OCI-LY7 (cell line): ENCODE data around the gene PXN.

ENCODE experiments used
- EZH2phosphoT487 ChIP-seq: fragments of 200-600 bp; sonication (generic); IDR thresholded peaks from 2 replicates; pipeline ENCODE4 v1.6.1; 2018; ENCODE audit warnings: low read depth, borderline replicate concordance, mild to moderate bottlenecking, mixed run types, antibody characterized with exemption, low read length, moderate library complexity, mixed read lengths
- TF ChIP-seq, protein P1 (sequence below): fragments of 200-600 bp; sonication (generic); conservative IDR thresholded peaks from 2 replicates; pipeline ENCODE4 v1.5.1; 2014; ENCODE audit warnings: mild to moderate bottlenecking, antibody characterized with exemption, low read length, moderate library complexity, mixed read lengths

GRCh38 chr12:120223458-120224303 is 41.8 kb downstream of the PXN start:
- TF ChIP-seq, protein P1, sequence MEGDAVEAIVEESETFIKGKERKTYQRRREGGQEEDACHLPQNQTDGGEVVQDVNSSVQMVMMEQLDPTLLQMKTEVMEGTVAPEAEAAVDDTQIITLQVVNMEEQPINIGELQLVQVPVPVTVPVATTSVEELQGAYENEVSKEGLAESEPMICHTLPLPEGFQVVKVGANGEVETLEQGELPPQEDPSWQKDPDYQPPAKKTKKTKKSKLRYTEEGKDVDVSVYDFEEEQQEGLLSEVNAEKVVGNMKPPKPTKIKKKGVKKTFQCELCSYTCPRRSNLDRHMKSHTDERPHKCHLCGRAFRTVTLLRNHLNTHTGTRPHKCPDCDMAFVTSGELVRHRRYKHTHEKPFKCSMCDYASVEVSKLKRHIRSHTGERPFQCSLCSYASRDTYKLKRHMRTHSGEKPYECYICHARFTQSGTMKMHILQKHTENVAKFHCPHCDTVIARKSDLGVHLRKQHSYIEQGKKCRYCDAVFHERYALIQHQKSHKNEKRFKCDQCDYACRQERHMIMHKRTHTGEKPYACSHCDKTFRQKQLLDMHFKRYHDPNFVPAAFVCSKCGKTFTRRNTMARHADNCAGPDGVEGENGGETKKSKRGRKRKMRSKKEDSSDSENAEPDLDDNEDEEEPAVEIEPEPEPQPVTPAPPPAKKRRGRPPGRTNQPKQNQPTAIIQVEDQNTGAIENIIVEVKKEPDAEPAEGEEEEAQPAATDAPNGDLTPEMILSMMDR = no peak
- no peak for TF ChIP-seq EZH2phosphoT487
